ENCODE measurements around the gene GAB4. TPM values are rescaled to one million over a fixed set of nuclear protein-coding genes. Genes with fewer than 3 reads are reported as not detected.
"Not testable (repeated sequence)": the region's sequence is repeated elsewhere in the genome, so short reads cannot be mapped to it uniquely, and the experiment has no call there.

Gene GAB4
- total and polyA plus RNA-seq, 2 of the 8 experiments (the other 6 are each of a cell fraction or from before 2014, with no cell fraction given), result 0.03 to 0.17 TPM

DNA sequence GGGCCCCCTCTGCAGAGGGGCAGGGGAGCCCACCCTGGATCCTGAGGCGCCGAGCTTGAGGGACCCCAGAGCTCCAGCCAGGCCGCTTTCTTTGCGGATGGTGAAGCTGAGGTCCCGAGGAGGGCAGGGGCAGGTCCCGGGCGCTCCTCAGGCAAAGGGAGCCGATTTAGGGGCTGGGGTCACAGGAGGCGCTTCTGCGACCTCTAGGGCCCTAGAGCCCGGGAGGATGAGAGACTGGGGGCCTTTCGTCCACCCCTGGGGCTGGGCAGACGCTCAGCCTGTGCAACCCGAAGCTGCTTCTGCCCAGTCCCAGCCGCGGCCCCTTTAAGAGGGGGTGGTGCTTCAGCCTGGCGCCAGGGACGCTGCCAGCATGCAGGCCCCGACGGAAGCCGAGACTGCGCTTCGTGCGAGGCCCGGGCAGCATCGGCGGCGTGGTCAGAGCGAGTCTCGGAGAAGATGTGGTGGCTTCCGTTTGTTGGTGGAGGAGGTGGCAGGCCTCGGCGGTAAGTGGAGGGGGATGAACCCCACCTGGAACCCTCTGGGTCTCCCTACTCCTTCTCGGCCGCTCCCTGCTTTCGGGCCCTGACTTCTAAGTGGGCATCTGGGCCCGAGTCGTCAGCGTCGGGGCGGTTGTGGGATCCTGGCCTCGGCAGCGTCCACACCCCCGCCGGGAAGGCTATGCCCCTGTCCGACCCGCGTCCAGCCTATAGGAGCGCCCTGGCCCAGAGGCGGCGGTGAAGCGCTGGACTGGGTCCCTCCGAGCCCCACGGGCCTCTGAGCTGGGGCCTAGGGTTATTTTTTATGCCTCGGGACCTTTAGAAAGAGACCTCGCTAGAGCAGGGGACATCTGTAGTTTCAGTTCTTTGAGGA, 29.1 kb upstream of the GAB4 start:
- H3K27me3 ChIP-seq (replicated peaks in 1 of 4; ENCODE audit: control insufficient read depth in 3 of 4, extremely low read depth in 1 of 4, insufficient read depth in 3 of 4, low read length in 3 of 4); H2BK15ac ChIP-seq (ENCODE audit: low read length); H3K14ac ChIP-seq (ENCODE audit: insufficient read length); H2BK20ac ChIP-seq (ENCODE audit: low read length); H3K36me3 ChIP-seq (ENCODE audit: control insufficient read depth in 2 of 4, insufficient read depth in 4 of 4, low read length in 3 of 4); H2AFZ ChIP-seq (ENCODE audit: low read length); H3K4me1 ChIP-seq (replicated peaks in 1 of 4; ENCODE audit: control insufficient read depth in 3 of 4, insufficient read depth in 4 of 4, low read length in 3 of 4); H3K56ac ChIP-seq (replicated peaks; ENCODE audit: insufficient read length, low read depth, low read length); H3K4ac ChIP-seq (replicated peaks; ENCODE audit: insufficient read length, low read depth, low read length); FAIRE-seq; H3K18ac ChIP-seq (ENCODE audit: extremely low read depth, low read length); H3K79me1 ChIP-seq (ENCODE audit: low read depth, low read length); H2BK12ac ChIP-seq (ENCODE audit: low read depth, low read length); H3K23me2 ChIP-seq (ENCODE audit: low read depth, low read length); H3K23ac ChIP-seq (ENCODE audit: insufficient read length); H3K4me3 ChIP-seq (ENCODE audit: extremely low read depth in 1 of 4, insufficient read depth in 2 of 4, low read depth in 3 of 4, low read length in 4 of 4); H3K4me2 ChIP-seq (ENCODE audit: insufficient read depth in 1 of 2, low read depth in 2 of 2, low read length in 2 of 2); H3K27ac ChIP-seq (ENCODE audit: low read depth, low read length); H2BK5ac ChIP-seq (ENCODE audit: low read depth, low read length); H4K20me1 ChIP-seq (replicated peaks in 1 of 2; ENCODE audit: control insufficient read depth in 1 of 2, insufficient read depth in 2 of 2, low read length in 2 of 2); H4K5ac ChIP-seq (ENCODE audit: insufficient read length, low read depth, low read length); H2AK5ac ChIP-seq (ENCODE audit: low read depth, low read length); DNase-seq (ENCODE audit: low read depth in 1 of 2, low spot score in 2 of 2); H3K9ac ChIP-seq (replicated peaks in 1 of 4; ENCODE audit: extremely low read depth in 1 of 4, low read depth in 3 of 4, low read length in 3 of 4); H2BK120ac ChIP-seq (replicated peaks; ENCODE audit: low read depth, low read length); POLR2A ChIA-PET (ENCODE audit: partially characterized antibody); H4K91ac ChIP-seq (replicated peaks; ENCODE audit: insufficient read length, low read length); H3K79me2 ChIP-seq (ENCODE audit: control insufficient read depth in 1 of 2, insufficient read depth in 2 of 2, low read length in 2 of 2); H3K9me3 ChIP-seq (ENCODE audit: insufficient read depth in 2 of 2, low read depth in 1 of 2, low read length in 1 of 2): not testable (repeated sequence)
- 0 out of 2 replicates have a peak overlapping the region, but pooled peaks have one; percentile 51 for H4K8ac ChIP-seq (ENCODE audit: extremely low read depth, insufficient read depth, low read length)
- CTCF ChIA-PET (ENCODE audit: partially characterized antibody), result interaction anchor here (0.8 kb wide), 1 partner anchor 23 kb away, joined by 3 read pairs; no protein-coding TSS in a partner anchor
- WGBS, 2 experiments (ENCODE audit: extremely low coverage in 1 of 2, insufficient coverage in 1 of 2, insufficient read length in 1 of 2, insufficient replicate concordance in 2 of 2, low coverage in 1 of 2, low lambda C conversion rate in 2 of 2, missing lambda C conversion rate in 1 of 2), result 87% methylated on average over 30 of the region's 56 CpGs; no CpG with 5 or more reads in 1 of the 2 experiments

All from H1 (cell line).